ENCODE measurements around the gene ACAP1. TPM values are rescaled to one million over a fixed set of nuclear protein-coding genes. Genes with fewer than 3 reads are reported as not detected.

Gene ACAP1
- total and polyA plus RNA-seq, 4 donors: 4.6 to 18.1 (median 13.8) TPM

DNA sequence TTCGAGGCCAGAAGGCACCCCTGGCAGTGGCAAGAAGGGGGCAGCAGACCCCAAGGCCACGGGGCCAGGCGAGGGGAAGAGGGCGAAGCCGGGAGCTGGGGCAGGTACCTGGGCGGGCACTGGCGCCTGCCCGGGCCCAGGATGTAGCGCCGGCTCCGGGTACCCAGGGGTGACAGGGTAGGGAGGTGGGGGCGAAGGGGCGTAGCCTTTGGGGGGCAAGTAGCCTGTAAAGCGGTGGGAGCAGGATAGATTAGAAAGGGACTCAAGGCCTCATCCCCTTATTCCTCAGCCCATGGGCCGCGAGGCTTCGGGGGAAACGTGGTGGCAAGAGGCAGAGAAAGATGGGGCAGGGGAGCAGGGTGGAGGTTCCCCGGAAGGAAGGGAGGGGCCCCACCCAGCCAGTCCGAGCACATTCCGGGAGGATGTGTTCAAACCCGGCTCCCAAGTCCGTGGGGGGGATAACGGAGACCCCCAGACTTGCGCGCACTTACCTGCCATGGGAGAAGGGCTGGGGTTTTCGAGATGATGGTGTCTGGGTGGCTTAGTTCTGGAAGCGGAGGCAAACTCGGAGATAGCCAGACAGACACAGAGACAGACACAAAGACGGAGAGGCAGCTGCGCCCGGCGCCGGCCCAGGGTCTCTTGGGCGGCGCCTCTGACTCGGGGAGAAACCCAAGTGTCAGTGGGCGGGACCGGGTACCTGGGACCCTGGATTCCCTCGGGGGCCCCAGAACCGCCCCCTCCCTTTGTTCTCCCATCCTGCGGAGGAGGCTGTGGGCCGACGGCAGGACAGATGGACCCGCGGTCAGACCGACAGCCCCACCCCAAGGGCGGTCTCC, 57.5 kb downstream of the ACAP1 start:
- Histone ChIP-seq H3K27me3 (ENCODE audit: control insufficient read depth, insufficient read depth, low read length) (no peaks in the 10 kb centered on the region), H3K4me1 (ENCODE audit: control insufficient read depth, insufficient read depth, low read length) (peaks cover 18% of the 10 kb centered on the region), H3K4me3 (ENCODE audit: low read depth, low read length) (peak overlapping the region; percentile 77), H3K36me3 (ENCODE audit: control insufficient read depth, insufficient read depth, low read length) (peaks cover 39% of the 10 kb centered on the region), H3K9me3 (ENCODE audit: control insufficient read depth, insufficient read depth, low read length) (no peaks in the 10 kb centered on the region), H3K27ac (ENCODE audit: low read depth, low read length) (peak overlapping the region; percentile 87)
- no peak for DNase-seq (ENCODE audit: low read depth in 4 of 6, low spot score in 6 of 6)
- 2% methylated on average over 43 of the region's 48 CpGs for WGBS (ENCODE audit: insufficient coverage)

DNA sequence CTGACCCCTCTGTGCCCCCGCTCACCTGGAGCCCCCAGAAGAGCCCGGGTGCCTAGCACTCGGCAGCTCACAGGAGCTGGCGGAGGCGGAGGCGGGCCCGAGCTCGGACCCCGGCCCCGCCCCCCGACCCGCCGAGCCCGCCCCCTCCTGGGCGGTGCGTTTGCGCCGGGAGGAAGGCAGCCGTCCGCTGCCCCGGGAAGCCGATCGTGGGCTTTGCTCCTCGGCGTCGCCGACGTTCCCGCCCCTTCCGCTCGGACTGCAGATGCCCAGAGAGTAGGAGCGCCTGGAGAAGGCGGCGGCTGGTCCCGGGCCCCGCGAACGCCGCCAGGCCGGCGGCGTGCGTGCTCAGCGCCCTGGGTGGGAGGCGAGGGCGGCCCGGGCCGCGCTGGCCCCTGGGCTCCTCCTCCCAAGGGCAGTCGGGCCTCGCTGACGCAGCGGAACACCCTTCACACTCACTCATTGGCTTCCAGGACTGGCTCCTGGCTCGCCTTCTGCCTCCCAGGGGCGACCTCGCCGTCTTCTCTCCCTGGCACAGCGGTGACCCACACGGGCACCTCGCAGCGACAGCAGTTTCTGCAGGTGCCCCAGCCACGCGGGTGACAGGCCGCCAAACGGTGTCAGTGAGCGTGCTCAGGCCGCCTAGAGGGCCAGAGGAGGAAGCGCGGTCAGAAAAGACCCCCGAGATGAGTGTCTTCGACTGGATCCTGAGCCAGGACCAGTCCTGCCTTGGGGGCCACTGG, 58.3 kb downstream of the ACAP1 start, which contains the start of gene PLSCR3:
PLSCR3 (minus strand) TSS at position 74 of the 740 bp plus-strand sequence. CDS start 415 bp downstream, outside the sequence.
- peaks cover 18% of the 10 kb centered on the region for H3K4me1 ChIP-seq (ENCODE audit: control insufficient read depth, insufficient read depth, low read length)
- DNase-seq (ENCODE audit: low read depth in 4 of 6, low spot score in 6 of 6): peak in 4 of 6 donors; percentile 67 to 94 (median 82)

GRCh38 chr17:7396147-7396546, 59.8 kb downstream of the ACAP1 start:
- no peaks in the 10 kb centered on the region for H3K27me3 ChIP-seq (ENCODE audit: control insufficient read depth, insufficient read depth, low read length)
- 88% methylated on average over 4 of the region's 4 CpGs for WGBS (ENCODE audit: insufficient coverage)
- no peak for DNase-seq (ENCODE audit: low read depth in 4 of 6, low spot score in 6 of 6)

More for the DNA sequence above, 58.3 kb downstream of the ACAP1 start, which contains the start of gene PLSCR3:
- H3K27ac ChIP-seq (ENCODE audit: low read depth, low read length): peak within 1 kb of the TSS; percentile 87
- under 1% methylated on average over 71 of the region's 71 CpGs for WGBS (ENCODE audit: insufficient coverage)
- H3K27me3 ChIP-seq (ENCODE audit: control insufficient read depth, insufficient read depth, low read length): no peaks in the 10 kb centered on the region
- H3K9me3 ChIP-seq (ENCODE audit: control insufficient read depth, insufficient read depth, low read length): no peaks in the 10 kb centered on the region
- peaks cover 31% of the 10 kb centered on the region for H3K36me3 ChIP-seq (ENCODE audit: control insufficient read depth, insufficient read depth, low read length)
- peak within 1 kb of the TSS; percentile 77 for H3K4me3 ChIP-seq (ENCODE audit: low read depth, low read length)

GRCh38 chr17:7398612-7399011, 62.3 kb downstream of the ACAP1 start:
- H3K27ac ChIP-seq (ENCODE audit: low read depth, low read length): no peak overlapping the region
- 71% methylated on average over 1 of the region's 2 CpGs for WGBS (ENCODE audit: insufficient coverage)
- H3K4me1 ChIP-seq (ENCODE audit: control insufficient read depth, insufficient read depth, low read length): peaks cover 22% of the 10 kb centered on the region
- no peaks in the 10 kb centered on the region for H3K36me3 ChIP-seq (ENCODE audit: control insufficient read depth, insufficient read depth, low read length)
- H3K27me3 ChIP-seq (ENCODE audit: control insufficient read depth, insufficient read depth, low read length): no peaks in the 10 kb centered on the region
- H3K9me3 ChIP-seq (ENCODE audit: control insufficient read depth, insufficient read depth, low read length): no peaks in the 10 kb centered on the region
- H3K4me3 ChIP-seq (ENCODE audit: low read depth, low read length): no peak overlapping the region
- DNase-seq (ENCODE audit: low read depth in 4 of 6, low spot score in 6 of 6): no peak

More at GRCh38 chr17:7396147-7396546, 59.8 kb downstream of the ACAP1 start:
- peaks cover 20% of the 10 kb centered on the region for H3K36me3 ChIP-seq (ENCODE audit: control insufficient read depth, insufficient read depth, low read length)
- H3K4me3 ChIP-seq (ENCODE audit: low read depth, low read length): no peak overlapping the region
- H3K27ac ChIP-seq (ENCODE audit: low read depth, low read length): no peak overlapping the region
- H3K4me1 ChIP-seq (ENCODE audit: control insufficient read depth, insufficient read depth, low read length): peaks cover 18% of the 10 kb centered on the region
- no peaks in the 10 kb centered on the region for H3K9me3 ChIP-seq (ENCODE audit: control insufficient read depth, insufficient read depth, low read length)

Small RNA genes lying within 50 kb of the gene (small RNA-seq; reads per million reads assigned to genes)
- gene AC026954.2 (ENCODE audit: low replicate concordance): not detected

Other genes starting within 250 kb of the ACAP1 start
Only the 30 nearest of the 35 such genes appear.
- gene ASGR1, start 157.2 kb upstream of the ACAP1 start, total RNA-seq: 1 to 10 TPM; 4.3 to 8.2 TPM
- 10 to 100 TPM; 32.4 to 32.5 TPM for gene ASGR1, start 157.2 kb upstream of the ACAP1 start, polyA plus RNA-seq (ENCODE audit: insufficient read length in 2 of 2)
- 10 to 100 TPM; 50.6 to 82.8 TPM for gene DLG4, start 116.7 kb upstream of the ACAP1 start, total RNA-seq
- gene DLG4, start 116.7 kb upstream of the ACAP1 start, polyA plus RNA-seq (ENCODE audit: insufficient read length in 2 of 2): 100 to 1,000 TPM; 192 to 203 TPM
- 100 to 1,000 TPM; 131 to 478 TPM for gene ACADVL, start 116.6 kb upstream of the ACAP1 start, total RNA-seq
- 100 to 1,000 TPM; 381 to 455 TPM for gene ACADVL, start 116.6 kb upstream of the ACAP1 start, polyA plus RNA-seq (ENCODE audit: insufficient read length in 2 of 2)
- 10 to 100 TPM; 31.7 to 46.6 TPM for gene DVL2, start 102.0 kb upstream of the ACAP1 start, total RNA-seq
- 10 to 100 TPM; 47.9 to 59.7 TPM for gene DVL2, start 102.0 kb upstream of the ACAP1 start, polyA plus RNA-seq (ENCODE audit: insufficient read length in 2 of 2)
- gene PHF23, start 97.1 kb upstream of the ACAP1 start, total RNA-seq: 10 to 100 TPM; 26.2 to 49.0 TPM
- gene PHF23, start 97.1 kb upstream of the ACAP1 start, polyA plus RNA-seq (ENCODE audit: insufficient read length in 2 of 2): 10 to 100 TPM; 50.2 to 53.2 TPM
- 100 to 1,000 TPM; 196 to 481 TPM for gene GABARAP, start 94.1 kb upstream of the ACAP1 start, total RNA-seq
- gene GABARAP, start 94.1 kb upstream of the ACAP1 start, polyA plus RNA-seq (ENCODE audit: insufficient read length in 2 of 2): 100 to 1,000 TPM; 431 to 461 TPM
- gene CTDNEP1, start 84.8 kb upstream of the ACAP1 start, total RNA-seq: 10 to 100 TPM; 44.4 to 47.9 TPM
- 100 to 1,000 TPM; 177 to 181 TPM for gene CTDNEP1, start 84.8 kb upstream of the ACAP1 start, polyA plus RNA-seq (ENCODE audit: insufficient read length in 2 of 2)
- 10 to 100 TPM; 24.9 to 47.7 TPM for gene ELP5, start 84.3 kb upstream of the ACAP1 start, total RNA-seq
- gene ELP5, start 84.3 kb upstream of the ACAP1 start, polyA plus RNA-seq (ENCODE audit: insufficient read length in 2 of 2): 10 to 100 TPM; 49.8 to 52.2 TPM
- gene CLDN7, start 74.1 kb upstream of the ACAP1 start, total RNA-seq: 1 to 10 TPM in 1 of 2 donors, under 1 TPM in 1; 0.79 to 2.3 TPM
- 1 to 10 TPM; 1.3 TPM for gene CLDN7, start 74.1 kb upstream of the ACAP1 start, polyA plus RNA-seq (ENCODE audit: insufficient read length in 2 of 2)
- 1 to 10 TPM in 1 of 2 donors, under 1 TPM in 1; 0.59 to 1.9 TPM for gene SLC2A4, start 54.8 kb upstream of the ACAP1 start, total RNA-seq
- under 1 TPM; 0.48 to 0.78 TPM for gene SLC2A4, start 54.8 kb upstream of the ACAP1 start, polyA plus RNA-seq (ENCODE audit: insufficient read length in 2 of 2)
- 1 to 10 TPM in 1 of 2 donors, under 1 TPM in 1; 0.50 to 1.0 TPM for gene YBX2, start 41.9 kb upstream of the ACAP1 start, total RNA-seq
- gene YBX2, start 41.9 kb upstream of the ACAP1 start, polyA plus RNA-seq (ENCODE audit: insufficient read length in 2 of 2): 1 to 10 TPM; 4.2 to 6.9 TPM
- 100 to 1,000 TPM; 146 to 202 TPM for gene EIF5A, start 28.9 kb upstream of the ACAP1 start, total RNA-seq
- gene EIF5A, start 28.9 kb upstream of the ACAP1 start, polyA plus RNA-seq (ENCODE audit: insufficient read length in 2 of 2): 100 to 1,000 TPM; 366 to 375 TPM
- 10 to 100 TPM; 19.2 to 65.5 TPM for gene GPS2, start 21.2 kb upstream of the ACAP1 start, total RNA-seq
- gene GPS2, start 21.2 kb upstream of the ACAP1 start, polyA plus RNA-seq (ENCODE audit: insufficient read length in 2 of 2): 10 to 100 TPM; 98.3 to 99.4 TPM
- 10 to 100 TPM; 28.6 TPM for gene NEURL4, start 7.2 kb upstream of the ACAP1 start, total RNA-seq
- gene NEURL4, start 7.2 kb upstream of the ACAP1 start, polyA plus RNA-seq (ENCODE audit: insufficient read length in 2 of 2): 10 to 100 TPM; 43.9 to 56.4 TPM
- 10 to 100 TPM in 1 of 2 donors, 1 to 10 TPM in 1; 5.6 to 10.4 TPM for gene KCTD11, start 15.6 kb downstream of the ACAP1 start, total RNA-seq
- gene KCTD11, start 15.6 kb downstream of the ACAP1 start, polyA plus RNA-seq (ENCODE audit: insufficient read length in 2 of 2): 10 to 100 TPM; 12.6 to 13.5 TPM
- gene TMEM95, start 18.6 kb downstream of the ACAP1 start, total RNA-seq: not detected
- not detected for gene TMEM95, start 18.6 kb downstream of the ACAP1 start, polyA plus RNA-seq (ENCODE audit: insufficient read length in 2 of 2)
- gene TNK1, start 44.6 kb downstream of the ACAP1 start, total RNA-seq: 1 to 10 TPM in 1 of 2 donors, under 1 TPM in 1; 0.79 to 1.5 TPM
- gene TNK1, start 44.6 kb downstream of the ACAP1 start, polyA plus RNA-seq (ENCODE audit: insufficient read length in 2 of 2): 1 to 10 TPM; 3.4 to 4.6 TPM
- 10 to 100 TPM in 1 of 2 donors, 1 to 10 TPM in 1; 8.0 to 21.7 TPM for gene PLSCR3, start 58.0 kb downstream of the ACAP1 start, total RNA-seq
- gene PLSCR3, start 58.0 kb downstream of the ACAP1 start, polyA plus RNA-seq (ENCODE audit: insufficient read length in 2 of 2): 10 to 100 TPM; 29.3 to 38.8 TPM
- 100 to 1,000 TPM in 1 of 2 donors, 10 to 100 TPM in 1; 70.9 to 130 TPM for gene TMEM256, start 67.6 kb downstream of the ACAP1 start, total RNA-seq
- gene TMEM256, start 67.6 kb downstream of the ACAP1 start, polyA plus RNA-seq (ENCODE audit: insufficient read length in 2 of 2): 10 to 100 TPM; 48.6 to 54.7 TPM
- 10 to 100 TPM; 21.5 to 25.3 TPM for gene NLGN2, start 71.3 kb downstream of the ACAP1 start, total RNA-seq
- gene NLGN2, start 71.3 kb downstream of the ACAP1 start, polyA plus RNA-seq (ENCODE audit: insufficient read length in 2 of 2): 100 to 1,000 TPM; 196 to 210 TPM
- not detected for gene SPEM1, start 83.8 kb downstream of the ACAP1 start, total RNA-seq
- gene SPEM1, start 83.8 kb downstream of the ACAP1 start, polyA plus RNA-seq (ENCODE audit: insufficient read length in 2 of 2): under 1 TPM in 1 of 2 donors, not detected in 1; 0.29 TPM
- gene SPEM2, start 89.1 kb downstream of the ACAP1 start, total RNA-seq: not detected
- gene SPEM2, start 89.1 kb downstream of the ACAP1 start, polyA plus RNA-seq (ENCODE audit: insufficient read length in 2 of 2): under 1 TPM; 0.23 to 0.67 TPM
- gene SPEM3, start 92.3 kb downstream of the ACAP1 start, total RNA-seq: not detected
- gene SPEM3, start 92.3 kb downstream of the ACAP1 start, polyA plus RNA-seq (ENCODE audit: insufficient read length in 2 of 2): under 1 TPM in 1 of 2 donors, not detected in 1; 0.05 TPM
- 1 to 10 TPM in 1 of 2 donors, under 1 TPM in 1; 0.69 to 1.3 TPM for gene TMEM102, start 98.9 kb downstream of the ACAP1 start, total RNA-seq
- 1 to 10 TPM; 2.1 to 2.4 TPM for gene TMEM102, start 98.9 kb downstream of the ACAP1 start, polyA plus RNA-seq (ENCODE audit: insufficient read length in 2 of 2)
- gene FGF11, start 103.0 kb downstream of the ACAP1 start, total RNA-seq: 10 to 100 TPM; 11.2 to 25.7 TPM
- gene FGF11, start 103.0 kb downstream of the ACAP1 start, polyA plus RNA-seq (ENCODE audit: insufficient read length in 2 of 2): 10 to 100 TPM; 32.8 to 42.2 TPM
- gene CHRNB1, start 108.5 kb downstream of the ACAP1 start, total RNA-seq: 10 to 100 TPM; 19.1 to 25.9 TPM
- 10 to 100 TPM; 20.9 TPM for gene CHRNB1, start 108.5 kb downstream of the ACAP1 start, polyA plus RNA-seq (ENCODE audit: insufficient read length in 2 of 2)
- gene ZBTB4, start 143.1 kb downstream of the ACAP1 start, total RNA-seq: 10 to 100 TPM; 19.8 to 32.6 TPM
- gene ZBTB4, start 143.1 kb downstream of the ACAP1 start, polyA plus RNA-seq (ENCODE audit: insufficient read length in 2 of 2): 10 to 100 TPM; 59.6 to 60.6 TPM
- gene SLC35G6, start 144.9 kb downstream of the ACAP1 start, total RNA-seq: not detected
- gene SLC35G6, start 144.9 kb downstream of the ACAP1 start, polyA plus RNA-seq (ENCODE audit: insufficient read length in 2 of 2): 1 to 10 TPM in 1 of 2 donors, under 1 TPM in 1; 0.40 to 1.4 TPM
- 10 to 100 TPM; 50.3 to 61.9 TPM for gene POLR2A, start 147.8 kb downstream of the ACAP1 start, total RNA-seq
- 10 to 100 TPM; 90.9 to 92.7 TPM for gene POLR2A, start 147.8 kb downstream of the ACAP1 start, polyA plus RNA-seq (ENCODE audit: insufficient read length in 2 of 2)
- 10 to 100 TPM in 1 of 2 donors, 1 to 10 TPM in 1; 5.6 to 15.5 TPM for gene TNFSF12, start 212.5 kb downstream of the ACAP1 start, total RNA-seq
- gene TNFSF12, start 212.5 kb downstream of the ACAP1 start, polyA plus RNA-seq (ENCODE audit: insufficient read length in 2 of 2): 10 to 100 TPM; 23.5 to 31.4 TPM